Thyroid gland (tissue), 4 donors: ENCODE results near the gene CIT. TPM values are rescaled to one million over a fixed set of nuclear protein-coding genes. Genes with fewer than 3 reads are reported as not detected.

Source experiments
- DNase-seq, 2 donors: peaks; one replicate each; pipeline ENCODE4 v3.0.0-alpha.2; 2019
- H3K27ac ChIP-seq, 3 donors: fragments of 200-600 bp; sonication (generic); 1 replicate in 2 of 3; 2 replicates in 1 of 3; pipeline ENCODE4 v1.5.1; 2016 to 2019; ENCODE audit warnings: mild to moderate bottlenecking in 1 of 3, moderate library complexity in 1 of 3
- H3K27me3 ChIP-seq: fragments of 200-600 bp; sonication (generic); one replicate; pipeline ENCODE4 v1.5.1; 2019
- H3K36me3 ChIP-seq, 2 donors: fragments of 200-600 bp; sonication (generic); one replicate each; pipeline ENCODE4 v1.5.1; 2016 to 2019
- H3K4me1 ChIP-seq, 2 donors: fragments of 200-600 bp; sonication (generic); one replicate each; pipeline ENCODE4 v1.5.1; 2017 to 2019
- H3K4me3 ChIP-seq, 3 donors: fragments of 200-600 bp; sonication (generic); replicated peaks in 1 of 3; 1 replicate in 2 of 3; 2 replicates in 1 of 3; pipeline ENCODE4 v1.5.1; 2016; ENCODE audit warnings: mild to moderate bottlenecking in 1 of 3
- H3K9me3 ChIP-seq: fragments of 200-600 bp; sonication (generic); one replicate; pipeline ENCODE4 v1.5.1; 2017
- CTCF ChIP-seq, 6 experiments: fragments of 200-600 bp in 3 of 6; fragments of 450-650 bp in 3 of 6; sonication (generic) in 3 of 6; IDR thresholded peaks; one replicate each; pipeline ENCODE4 v1.5.1; 2016 to 2019; ENCODE audit warnings: antibody characterized with exemption in 6 of 6, mild to moderate bottlenecking in 2 of 6, inconsistent platforms in 1 of 6, moderate library complexity in 1 of 6
- POLR2A ChIP-seq, 2 donors: fragments of 450-650 bp; IDR thresholded peaks; one replicate each; pipeline ENCODE4 v1.6.1; 2017; ENCODE audit warnings: antibody characterized with exemption in 2 of 2, mild to moderate bottlenecking in 2 of 2, moderate library complexity in 1 of 2
- WGBS, 2 donors: methylation state at CpG; one replicate each; pipeline ENCODE4 v1.1.5; 2017; 5-methylcytosine and 5-hydroxymethylcytosine counted together
- intact Hi-C: fragments of 100-400 bp; cut with DNase I; formaldehyde crosslinking; loops from one replicate; pipeline ENCODE4 v1.15.1; 2023
- total RNA-seq, 4 donors: library from RNA; depleted of rRNA; stranded (reverse); fragments of >200 nt; gene quantifications; one replicate each; pipeline ENCODE4 v1.2.3, GENCODE V29; 2016

CIT gene
- total RNA-seq, 4 donors from 2014 or later = 1.8 to 9.1 (median 6.4) TPM

- H3K9me3 ChIP-seq = no peaks in the 10 kb centered on the region
- H3K4me3 ChIP-seq = no peak overlapping the region
- no peak for DNase-seq
- H3K27me3 ChIP-seq = no peaks in the 10 kb centered on the region
- no peaks in the 10 kb centered on the region for H3K4me1 ChIP-seq
- H3K27ac ChIP-seq = no peak overlapping the region
- intact Hi-C loops = no loop called here
- H3K36me3 ChIP-seq = no peaks in the 10 kb centered on the region
- TF ChIP-seq CTCF (IDR thresholded peaks at IDR 0.05) (no peak), POLR2A (IDR thresholded peaks at IDR 0.05) (no peak)
Observed at GRCh38 chr12:119807380-119807779, 69.7 kb downstream of the CIT start.

DNA sequence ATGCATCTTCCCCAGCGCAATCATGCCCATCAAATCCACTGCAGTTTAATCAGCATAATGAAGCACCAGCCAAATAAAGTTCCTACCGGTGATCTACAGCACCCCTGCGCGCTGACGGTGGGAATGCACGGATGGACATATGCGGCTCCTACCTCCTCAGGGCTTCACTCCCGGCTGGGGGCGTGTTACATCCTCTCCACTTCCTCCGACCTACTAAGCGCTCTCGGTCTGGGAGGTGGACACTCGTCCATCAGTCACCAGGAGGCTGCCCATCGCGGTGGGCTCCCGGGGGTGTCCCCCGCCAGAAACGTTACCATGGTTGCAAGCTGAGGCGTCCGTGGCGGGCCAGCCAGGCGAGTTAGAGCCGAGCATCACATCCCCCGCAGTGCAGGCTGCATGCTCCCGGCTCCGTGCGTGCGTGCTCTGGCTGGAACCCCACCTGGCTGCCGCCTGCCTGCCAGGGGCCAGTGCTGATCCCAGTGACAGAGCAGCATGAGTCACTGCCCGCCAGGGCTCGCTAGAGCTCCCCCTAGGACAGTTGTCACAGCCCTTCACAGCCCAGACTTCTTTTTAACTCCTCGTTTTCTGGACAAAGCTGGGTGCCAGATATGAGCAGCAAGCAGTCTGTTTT is 73.0 kb downstream of the CIT start:
- intact Hi-C loops = no loop called here
- TF ChIP-seq CTCF (IDR thresholded peaks at IDR 0.05) = peak in 4 of 6 experiments; percentile 11 to 43 (median 29)
- TF ChIP-seq POLR2A (IDR thresholded peaks at IDR 0.05) = no peak
- Histone ChIP-seq H3K9me3 (no peaks in the 10 kb centered on the region), H3K27me3 (no peaks in the 10 kb centered on the region), H3K36me3 (no peaks in the 10 kb centered on the region), H3K4me3 (no peak overlapping the region), H3K27ac (no peak overlapping the region), H3K4me1 (no peaks in the 10 kb centered on the region)
- WGBS, 2 donors = 27 to 41% methylated on average over 13 to 19 of the region's 32 CpGs
- peak; percentile 50 to 55 for DNase-seq

DNA sequence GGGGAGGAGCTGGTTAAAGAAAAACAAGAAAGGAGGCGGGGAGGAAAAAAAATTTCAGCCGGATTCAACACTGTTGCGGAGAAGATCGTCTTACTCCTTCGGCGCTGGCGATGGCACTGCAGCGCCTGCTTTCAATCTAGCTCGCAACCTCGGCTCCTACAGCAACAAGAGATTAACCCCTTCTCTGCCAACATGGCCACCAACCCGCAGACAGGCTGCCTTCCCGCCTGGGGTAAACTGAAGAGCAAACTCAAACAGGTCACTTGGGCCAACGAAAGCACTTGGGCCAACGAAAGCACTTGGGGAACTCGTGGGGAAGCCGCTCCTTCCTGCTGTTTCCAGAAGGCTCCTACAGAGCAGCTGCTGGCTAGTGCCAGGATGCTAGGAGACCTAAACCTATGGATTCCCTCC is 73.7 kb downstream of the CIT start:
- Histone ChIP-seq H3K27ac (no peak overlapping the region), H3K4me1 (no peaks in the 10 kb centered on the region), H3K27me3 (no peaks in the 10 kb centered on the region), H3K36me3 (no peaks in the 10 kb centered on the region), H3K9me3 (no peaks in the 10 kb centered on the region), H3K4me3 (no peak overlapping the region)
- peak; percentile 5 to 10 for DNase-seq
- WGBS, 2 donors = 40 to 44% methylated on average over 16 of the region's 16 CpGs
- intact Hi-C loops = no loop called here
- no peak for TF ChIP-seq CTCF (IDR thresholded peaks at IDR 0.05)

DNA sequence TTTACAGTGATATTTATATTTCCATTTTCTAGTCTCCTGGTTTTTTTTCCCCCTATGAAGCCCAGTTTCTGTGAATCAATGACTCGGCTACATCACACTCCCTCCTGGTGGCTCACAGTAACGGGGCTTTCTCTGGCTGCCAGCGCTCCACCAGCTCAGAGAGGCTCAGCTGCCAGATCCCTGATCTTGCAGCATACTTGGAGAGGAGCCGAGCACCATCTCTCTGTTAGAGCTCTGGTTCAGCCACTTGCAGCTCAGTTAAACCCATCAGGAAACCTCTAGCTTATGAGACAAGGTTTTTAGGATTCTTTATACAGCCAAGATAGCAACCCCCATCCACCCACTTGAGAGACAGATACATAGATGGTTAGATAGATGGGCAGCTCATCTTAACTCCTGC is 74.6 kb downstream of the CIT start:
- Histone ChIP-seq H3K27ac (no peak overlapping the region), H3K27me3 (no peaks in the 10 kb centered on the region), H3K9me3 (no peaks in the 10 kb centered on the region), H3K36me3 (no peaks in the 10 kb centered on the region), H3K4me3 (no peak overlapping the region), H3K4me1 (no peaks in the 10 kb centered on the region)
- intact Hi-C loops = no loop called here
- no peak for TF ChIP-seq POLR2A (IDR thresholded peaks at IDR 0.05)
- TF ChIP-seq CTCF (IDR thresholded peaks at IDR 0.05) = no peak
- 82 to 87% methylated on average over 4 of the region's 4 CpGs for WGBS, 2 donors
- DNase-seq = peak in 1 of 2 donors; percentile 6

- WGBS, 2 donors = 98% methylated on average over 4 of the region's 4 CpGs
- Histone ChIP-seq H3K4me3 (no peak overlapping the region), H3K36me3 (no peaks in the 10 kb centered on the region), H3K27me3 (no peaks in the 10 kb centered on the region), H3K27ac (no peak overlapping the region), H3K4me1 (no peaks in the 10 kb centered on the region), H3K9me3 (no peaks in the 10 kb centered on the region)
- intact Hi-C loops = no loop called here
- DNase-seq = no peak
- TF ChIP-seq POLR2A (IDR thresholded peaks at IDR 0.05) (no peak), CTCF (IDR thresholded peaks at IDR 0.05) (no peak)
Observed at GRCh38 chr12:119797090-119797489, 80.0 kb downstream of the CIT start.
